ENCODE results near the gene COL4A6. TPM values are rescaled to one million over a fixed set of nuclear protein-coding genes. Genes with fewer than 3 reads are reported as not detected.

COL4A6 gene
- polyA plus RNA-seq, 1 donor: 2.6 TPM

GRCh38 chrX:108331126-108331909, 106.9 kb downstream of the COL4A6 start:
- no peak for DNase-seq

GRCh38 chrX:108323751-108324150, 114.5 kb downstream of the COL4A6 start:
- no peak for DNase-seq

GRCh38 chrX:108322234-108322633, 116.0 kb downstream of the COL4A6 start:
- no peak for DNase-seq

DNA sequence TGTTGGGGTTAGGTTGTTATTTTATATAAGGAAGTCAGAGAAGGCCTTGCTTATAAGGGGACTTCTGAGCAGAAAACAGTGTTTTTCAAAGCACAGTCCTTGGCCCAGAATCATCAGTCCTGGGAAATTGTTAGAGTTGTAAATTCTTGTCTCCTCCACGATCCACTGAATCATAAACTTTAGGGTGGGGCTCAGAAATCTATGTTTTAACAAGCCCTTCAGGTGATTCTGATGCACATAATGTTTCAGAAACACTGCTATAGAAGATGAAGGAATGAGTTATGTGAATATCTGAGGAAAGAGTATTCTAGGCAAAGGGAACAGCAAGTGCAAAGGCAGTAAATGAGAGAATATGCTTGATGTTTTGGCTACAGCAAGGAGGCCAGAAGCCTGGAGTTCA, 121.8 kb downstream of the COL4A6 start:
- DNase-seq: no peak

- no peak for DNase-seq
These were observed 124.6 kb downstream of the COL4A6 start for GRCh38 chrX:108313669-108314068.

GRCh38 chrX:108312957-108313356, 125.3 kb downstream of the COL4A6 start:
- DNase-seq: no peak

DNA sequence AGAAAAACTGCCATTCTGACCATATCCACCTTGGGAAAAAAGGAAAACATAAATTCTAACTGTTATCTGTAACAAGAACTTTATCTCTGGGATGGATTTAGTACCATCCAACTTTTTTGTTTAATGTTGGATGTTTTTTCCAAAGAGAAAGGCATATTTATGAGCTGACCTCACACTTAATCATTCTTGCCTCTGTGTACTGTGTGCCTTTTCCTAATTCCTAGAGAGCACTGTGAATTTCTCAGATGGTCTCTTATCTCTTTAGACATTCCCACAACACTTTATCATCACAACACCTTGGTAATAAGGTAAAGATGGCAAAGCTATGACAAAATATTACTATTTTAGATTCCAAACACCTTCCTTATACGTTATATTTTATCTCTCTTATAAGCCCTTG, 126.2 kb downstream of the COL4A6 start:
- no peak for DNase-seq

- no peak for DNase-seq
These were observed 127.7 kb downstream of the COL4A6 start for GRCh38 chrX:108310506-108310905.

DNA sequence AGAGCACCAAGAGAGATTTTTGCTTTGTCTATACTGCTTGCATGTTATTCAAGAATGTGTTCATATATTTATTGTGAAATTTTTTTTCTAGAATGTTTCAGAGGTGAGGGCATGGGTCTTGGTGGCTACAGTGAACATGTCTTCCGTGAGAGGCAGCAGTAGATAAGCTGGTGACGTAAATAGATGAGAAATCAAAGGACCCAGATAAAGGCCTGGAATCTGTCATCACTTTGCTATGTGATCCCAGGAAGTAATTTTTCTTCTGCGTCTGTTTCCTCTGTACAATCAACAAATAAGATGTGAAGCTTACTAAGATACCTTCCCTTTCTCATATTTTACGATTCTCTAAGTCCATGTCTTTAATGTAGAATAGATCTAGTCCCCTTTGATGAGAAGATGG, 129.1 kb downstream of the COL4A6 start:
- DNase-seq: no peak

- DNase-seq: no peak
These were observed 130.8 kb downstream of the COL4A6 start for GRCh38 chrX:108307132-108308085.

DNA sequence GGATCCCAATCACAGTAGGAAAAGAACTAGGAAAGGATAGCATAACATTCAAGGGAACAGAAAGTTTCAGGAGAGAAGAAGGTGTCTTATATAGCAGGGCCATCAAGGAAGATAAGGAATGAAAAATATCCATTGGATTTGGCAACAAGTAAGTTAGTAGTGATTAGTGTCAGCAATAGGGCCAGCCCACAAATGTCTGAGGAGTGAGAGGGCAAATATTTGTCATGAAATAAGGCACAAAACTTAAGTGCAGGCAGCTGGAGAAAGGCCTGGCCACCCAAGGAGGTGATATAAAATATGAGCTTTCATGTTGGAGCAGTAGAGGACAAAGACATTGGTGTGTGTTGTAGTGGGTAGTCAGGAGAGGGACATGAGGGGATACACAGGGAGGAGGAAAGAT, 132.1 kb downstream of the COL4A6 start:
- no peak for DNase-seq

DNA sequence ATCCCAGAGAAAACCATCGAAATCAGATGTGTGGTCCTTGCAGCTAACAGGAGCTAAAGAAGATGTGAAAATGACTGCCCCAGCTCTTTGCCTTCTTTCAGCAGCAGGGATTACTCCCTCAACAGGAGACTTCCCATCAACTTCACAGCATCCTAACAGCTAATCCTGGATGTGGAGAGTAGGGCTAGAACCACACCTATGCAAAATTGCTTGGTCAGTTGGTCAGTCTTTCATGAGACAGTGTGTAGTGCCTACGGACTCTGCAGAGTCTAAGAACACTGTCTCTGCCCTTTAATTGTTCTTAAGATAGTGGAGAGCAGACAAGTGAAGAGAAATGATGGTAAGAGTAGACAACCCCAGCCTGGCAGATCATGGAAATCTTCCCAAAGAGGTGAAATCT, 133.5 kb downstream of the COL4A6 start:
- DNase-seq: no peak

DNA sequence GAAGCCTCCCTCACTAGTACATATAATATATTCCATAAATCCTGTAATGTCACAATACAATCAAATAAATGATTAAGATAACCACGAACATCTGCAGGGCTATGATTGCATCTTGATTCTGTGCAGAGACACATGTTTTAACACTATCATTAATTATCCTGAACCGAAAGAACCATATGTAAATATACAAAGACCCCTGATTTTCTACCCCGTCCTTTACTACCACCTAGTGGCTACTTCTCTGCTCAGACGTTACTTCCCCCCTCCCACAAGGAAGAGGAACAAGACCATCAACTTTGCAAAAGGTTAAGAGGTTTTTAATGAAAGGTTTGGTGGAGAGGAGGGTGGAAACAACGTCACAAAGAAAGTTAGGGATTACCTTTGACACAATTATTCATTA, 134.0 kb downstream of the COL4A6 start:
- no peak for DNase-seq

DNA sequence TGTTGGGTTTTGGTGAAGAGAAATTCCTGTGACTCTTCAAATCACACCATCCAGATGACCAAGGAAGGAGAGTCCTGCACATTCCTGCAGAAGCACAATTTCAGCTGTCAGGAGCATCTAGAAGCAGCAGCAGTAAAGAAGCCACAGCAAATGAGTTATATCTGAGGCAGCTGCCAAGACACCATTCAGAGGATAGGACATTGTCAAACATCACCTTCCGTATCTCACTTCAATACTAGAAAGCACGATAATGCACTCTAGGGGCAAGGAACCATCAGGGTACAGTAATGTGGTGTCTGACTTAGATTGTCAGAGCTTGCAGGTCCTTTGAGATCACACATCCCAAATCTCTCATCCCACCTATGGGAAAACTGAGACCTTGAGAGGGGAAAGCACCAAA, 134.5 kb downstream of the COL4A6 start:
- no peak for DNase-seq

- DNase-seq: no peak
These were observed 138.5 kb downstream of the COL4A6 start for GRCh38 chrX:108299704-108300103.

DNA sequence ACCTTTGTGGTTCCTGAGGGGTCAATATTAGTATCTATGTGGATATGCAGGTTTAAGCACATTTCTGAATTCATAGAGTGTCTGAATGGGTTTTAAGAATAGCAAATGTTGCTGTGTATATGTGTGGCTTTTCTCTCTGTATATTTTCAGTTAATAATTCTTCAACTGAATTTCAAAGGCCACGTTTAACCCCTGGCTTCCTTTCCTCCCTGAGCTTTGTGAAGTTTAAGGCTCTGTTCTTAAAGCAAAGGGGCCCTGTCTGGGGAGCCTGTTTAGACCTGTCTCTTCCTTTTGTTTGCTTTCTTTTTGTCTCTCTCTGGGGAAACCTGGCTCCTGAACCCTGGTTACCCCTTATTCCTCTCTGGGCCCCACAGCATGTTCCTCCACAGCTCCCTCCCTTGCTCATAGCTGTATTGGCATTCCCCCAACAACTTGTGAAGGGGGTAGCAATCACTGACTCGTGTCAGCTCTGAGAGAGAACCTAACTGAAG, 139.1 kb downstream of the COL4A6 start:
- DNase-seq: no peak

DNA sequence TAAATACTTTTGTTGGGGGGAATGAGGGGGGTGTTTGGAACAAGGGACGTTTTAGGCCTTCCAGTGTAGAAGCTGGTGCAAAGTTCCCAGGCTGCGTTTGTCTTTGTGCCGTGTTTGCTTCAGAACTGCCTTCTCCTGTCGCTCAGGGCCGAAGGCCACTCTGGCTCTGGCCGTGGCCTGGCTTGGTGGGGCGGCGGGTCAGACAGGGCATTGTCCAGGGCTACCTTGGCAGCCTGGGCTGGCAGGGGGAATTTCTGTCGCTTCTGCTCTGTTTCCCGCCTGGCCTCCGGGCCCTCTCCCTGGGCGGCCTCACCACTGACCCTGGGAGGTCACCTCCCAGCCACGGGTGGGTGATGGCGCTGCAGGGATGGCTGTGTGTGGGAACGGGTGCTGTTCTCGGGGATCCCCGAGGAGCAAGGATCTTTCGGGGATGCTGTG, 140.0 kb downstream of the COL4A6 start:
- no peak for DNase-seq

GRCh38 chrX:108297290-108297689, 140.9 kb downstream of the COL4A6 start:
- no peak for DNase-seq

GRCh38 chrX:108292053-108292452, 146.2 kb downstream of the COL4A6 start:
- no peak for DNase-seq

- no peak for DNase-seq
These were observed 152.3 kb downstream of the COL4A6 start for GRCh38 chrX:108285918-108286317.

DNA sequence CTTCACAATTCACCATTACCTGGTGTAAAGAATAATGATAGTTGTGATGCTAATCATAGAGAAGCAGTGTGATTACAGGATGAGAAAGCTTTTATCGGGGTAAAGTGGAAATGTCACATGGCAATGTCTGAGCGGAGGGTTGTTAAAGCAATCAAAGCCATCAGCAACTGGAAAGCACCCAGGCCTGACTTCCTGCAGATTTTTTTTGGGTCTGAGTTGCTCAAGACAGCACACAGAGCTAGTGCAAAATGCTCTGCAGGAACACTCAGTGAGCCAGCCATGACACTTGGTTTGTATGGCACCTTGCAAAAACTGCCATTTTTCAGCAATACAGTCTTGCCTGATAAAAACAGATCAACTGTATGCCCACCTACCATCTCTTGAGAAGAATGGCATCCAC, 152.9 kb downstream of the COL4A6 start:
- DNase-seq: no peak

GRCh38 chrX:108275732-108276131, 162.5 kb downstream of the COL4A6 start:
- DNase-seq: no peak

DNA sequence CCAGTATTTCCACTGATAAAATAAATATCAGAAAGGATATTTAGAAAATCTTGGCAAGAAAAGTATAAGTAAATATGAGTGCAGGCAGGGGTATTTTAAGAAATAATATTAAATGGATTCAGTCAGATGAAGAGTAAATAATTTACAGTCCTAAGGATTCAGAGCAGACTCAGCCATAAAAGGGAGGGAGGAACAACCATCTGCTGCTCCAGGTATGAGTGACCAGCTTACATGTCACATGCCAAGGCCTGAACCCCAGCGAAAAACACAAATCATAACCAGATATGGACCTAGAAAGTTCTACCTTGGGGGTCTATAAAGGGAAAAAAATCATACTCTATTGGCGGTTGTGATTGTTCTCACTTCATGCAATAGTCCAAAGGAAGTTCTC, 166.8 kb downstream of the COL4A6 start:
- no peak for DNase-seq

Measured in hindlimb muscle (tissue), 1 donor.